ENCODE data around the gene ACTRT3. TPM values are rescaled to one million over a fixed set of nuclear protein-coding genes. Genes with fewer than 3 reads are reported as not detected.
"Not testable (repeated sequence)": the region's sequence is repeated elsewhere in the genome, so short reads cannot be mapped to it uniquely, and the experiment has no call there.

Gene ACTRT3
- total RNA-seq, 1 donor from 2014 or later: 1.7 TPM

DNA sequence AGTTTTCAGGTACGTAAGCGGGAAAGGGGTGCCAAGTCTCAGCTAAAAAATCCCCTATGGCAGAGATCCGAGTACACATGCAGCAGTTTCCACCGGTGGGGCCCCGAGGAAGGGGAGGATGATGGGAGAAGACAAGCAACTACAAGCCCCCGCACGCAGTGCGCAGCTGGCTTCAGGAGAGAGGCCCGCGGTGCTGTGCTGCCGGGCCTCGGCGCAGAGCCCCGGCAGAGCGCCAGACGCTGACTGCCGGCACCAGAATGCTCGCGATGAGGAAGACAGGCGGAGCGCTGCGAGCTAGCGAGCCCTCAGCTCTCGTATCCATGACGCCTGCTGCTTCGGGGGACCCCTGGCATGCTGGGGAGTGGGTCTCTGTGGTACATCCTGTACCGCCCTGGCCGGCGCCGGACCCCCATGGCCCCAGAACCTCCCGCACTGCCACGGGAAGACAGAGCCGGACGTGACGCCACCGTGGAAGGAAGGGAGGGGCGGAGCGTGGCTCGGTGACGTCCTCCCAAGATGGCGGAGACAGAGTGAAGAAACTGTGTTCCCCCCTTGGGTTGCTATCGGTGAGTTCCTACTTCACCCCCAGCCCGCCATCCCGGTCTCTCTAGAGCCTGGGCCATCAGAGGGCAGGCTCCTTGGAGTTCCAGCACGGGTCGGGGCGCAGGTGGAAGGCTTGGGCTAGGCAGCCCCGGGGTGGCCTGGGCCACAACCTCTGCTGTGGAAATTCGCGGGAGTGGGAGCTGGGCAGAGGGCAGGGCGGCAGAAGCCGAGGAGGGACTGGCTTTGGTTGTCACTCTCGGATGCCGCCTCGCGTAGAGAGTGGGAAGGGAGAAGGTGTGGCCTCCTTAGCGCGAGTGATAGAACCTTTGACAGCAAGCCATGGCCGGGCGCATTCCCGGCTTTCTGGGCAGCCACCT, 3.8 kb upstream of the ACTRT3 start, which contains the start of gene MYNN:
Gene MYNN, plus strand, starts transcription at position 500 of the 920 bp plus-strand sequence. CDS start 900 bp downstream, outside the sequence.
- peak; percentile 93 for DNase-seq

DNA sequence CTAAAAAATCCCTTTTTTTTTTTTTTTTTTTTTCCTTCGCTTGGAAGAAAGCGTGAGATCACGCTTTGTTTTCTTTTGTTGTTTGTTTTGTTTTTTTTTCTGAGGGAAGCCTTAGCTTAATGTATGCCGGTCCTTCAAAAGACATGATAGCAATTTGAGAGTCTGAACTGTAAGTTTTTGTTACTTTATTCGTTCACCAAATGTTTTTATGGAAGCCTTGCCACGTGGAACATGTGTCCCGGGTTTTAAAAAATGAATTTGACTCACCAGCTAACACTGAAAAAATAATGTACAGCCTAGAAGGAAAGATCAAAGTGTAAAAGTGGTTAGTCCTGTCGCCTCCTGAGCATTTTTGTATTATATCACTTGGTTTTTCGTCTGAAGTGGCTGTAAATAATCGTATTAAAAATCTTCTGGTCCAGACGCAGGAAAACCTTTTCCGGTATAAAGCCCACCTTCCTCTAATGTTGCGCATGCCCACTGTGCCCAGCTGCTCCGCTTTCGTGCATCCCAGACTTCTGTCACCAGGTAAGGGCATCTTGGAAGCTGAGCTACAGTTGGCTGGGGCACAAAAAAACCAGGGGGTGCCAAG, 3.0 kb upstream of the ACTRT3 start:
- DNase-seq: peak; percentile 93

- DNase-seq: peak; percentile 90
These were observed 2.3 kb upstream of the ACTRT3 start for GRCh38 chr3:169771497-169772304.

- peak; percentile 97 for DNase-seq
These were observed 4.3 kb downstream of the ACTRT3 start, which contains the start of gene TERC for GRCh38 chr3:169764882-169765612. TSS of gene TERC (minus strand) at chr3:169765060.

DNA sequence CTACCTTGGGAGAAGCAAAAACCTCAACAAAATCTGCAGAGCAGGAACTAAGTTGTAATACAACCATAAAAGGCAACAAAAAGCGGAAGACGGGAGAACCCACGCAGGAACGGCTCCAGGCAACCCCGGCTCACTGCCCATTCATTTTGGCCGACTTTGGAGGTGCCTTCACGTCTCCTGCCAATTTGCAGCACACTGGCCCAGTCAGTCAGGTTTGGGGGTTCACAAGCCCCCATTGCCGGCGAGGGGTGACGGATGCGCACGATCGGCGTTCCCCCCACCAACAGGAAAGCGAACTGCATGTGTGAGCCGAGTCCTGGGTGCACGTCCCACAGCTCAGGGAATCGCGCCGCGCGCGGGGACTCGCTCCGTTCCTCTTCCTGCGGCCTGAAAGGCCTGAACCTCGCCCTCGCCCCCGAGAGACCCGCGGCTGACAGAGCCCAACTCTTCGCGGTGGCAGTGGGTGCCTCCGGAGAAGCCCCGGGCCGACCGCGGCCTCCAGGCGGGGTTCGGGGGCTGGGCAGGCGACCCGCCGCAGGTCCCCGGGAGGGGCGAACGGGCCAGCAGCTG, 5.0 kb downstream of the ACTRT3 start:
- peak; percentile 25 for DNase-seq

DNA sequence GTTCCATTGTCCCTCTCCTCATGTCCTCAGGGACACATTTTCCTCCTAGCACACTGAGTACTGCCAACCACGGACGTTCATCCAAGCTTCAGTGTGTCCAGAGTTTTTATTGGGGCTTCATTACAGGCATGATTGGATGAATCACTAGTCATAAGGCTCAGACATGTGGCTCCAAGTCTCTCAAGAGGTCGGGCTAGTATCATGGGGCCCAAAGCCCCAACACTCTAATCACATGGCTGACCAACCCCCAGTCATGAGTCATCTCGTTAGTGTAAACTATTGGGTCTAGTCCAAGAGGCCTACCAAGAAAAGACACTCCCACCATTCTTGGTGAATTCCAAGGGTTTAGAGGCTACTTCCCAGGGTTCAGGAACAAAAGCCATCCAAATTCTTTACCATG, 8.9 kb downstream of the ACTRT3 start:
- DNase-seq: no peak

- no peak for DNase-seq
These were observed 10.1 kb downstream of the ACTRT3 start for GRCh38 chr3:169759256-169759655.

GRCh38 chr3:169758359-169758994, 10.9 kb downstream of the ACTRT3 start:
- no peak for DNase-seq

- DNase-seq: no peak
These were observed 13.9 kb downstream of the ACTRT3 start for GRCh38 chr3:169755488-169755887.

GRCh38 chr3:169754711-169755110, 14.7 kb downstream of the ACTRT3 start:
- no peak for DNase-seq

DNA sequence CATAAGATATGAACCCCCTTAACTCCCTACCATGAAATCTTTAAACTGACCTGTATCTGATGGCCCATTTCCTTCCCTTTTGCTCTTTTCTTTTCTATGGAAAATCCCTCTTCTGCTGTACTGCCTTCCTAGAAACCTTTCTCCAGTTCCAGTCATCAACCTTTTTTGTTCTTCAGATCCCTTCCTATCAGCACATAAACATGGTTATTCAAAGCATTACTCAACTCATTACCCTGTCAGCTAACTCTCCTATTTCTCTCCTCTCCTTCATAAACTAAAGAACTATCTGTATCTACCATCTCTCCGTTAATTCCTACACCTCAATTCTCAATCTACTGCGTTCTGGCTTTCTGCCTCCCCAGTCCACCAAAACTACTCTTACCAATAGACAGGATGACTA, 17.5 kb downstream of the ACTRT3 start:
- DNase-seq: no peak

GRCh38 chr3:169750665-169751064, 18.7 kb downstream of the ACTRT3 start:
- DNase-seq: no peak

DNA sequence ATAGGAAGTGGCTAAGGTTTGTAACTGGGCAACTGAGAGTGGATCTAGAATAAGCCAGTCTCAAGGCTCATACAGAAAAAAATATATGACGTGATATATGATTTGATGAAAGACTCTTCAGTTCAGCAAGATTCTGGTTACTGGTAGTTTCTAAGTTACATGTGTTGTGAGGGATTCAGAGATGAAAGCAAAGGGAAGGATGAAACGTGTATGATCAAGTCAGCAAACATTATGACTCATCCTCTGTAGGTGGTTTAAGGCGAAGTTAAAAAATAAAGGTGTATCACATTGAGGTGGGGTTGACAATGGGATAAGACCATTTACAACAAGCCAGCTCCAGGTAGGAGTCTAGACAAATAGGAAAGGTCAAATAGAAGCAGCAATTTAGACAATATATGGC, 20.7 kb downstream of the ACTRT3 start:
- DNase-seq: no peak

GRCh38 chr3:169746924-169747323, 22.4 kb downstream of the ACTRT3 start:
- DNase-seq: no peak

- no peak for DNase-seq
These were observed 24.9 kb downstream of the ACTRT3 start for GRCh38 chr3:169744366-169745054.

DNA sequence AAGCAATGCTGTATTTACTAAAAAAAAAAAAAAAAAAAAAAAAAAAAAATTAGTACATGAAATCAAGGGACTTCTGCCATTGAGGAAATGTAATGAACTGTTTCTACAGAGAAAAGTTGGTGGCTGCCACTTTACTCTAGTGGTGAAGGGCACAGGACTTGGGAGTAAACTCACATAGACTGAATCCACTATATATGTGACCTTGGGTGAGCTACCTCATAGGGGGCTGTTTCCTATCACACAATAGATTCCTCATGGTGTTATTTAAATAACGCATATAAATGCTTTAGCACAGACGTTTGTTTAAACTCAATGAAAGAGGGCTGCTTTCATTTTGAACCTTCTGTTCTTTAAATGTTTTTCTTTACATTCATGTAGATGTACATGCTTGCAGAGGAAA, 30.3 kb downstream of the ACTRT3 start:
- DNase-seq: no peak

- not testable (repeated sequence) for DNase-seq
These were observed 37.5 kb downstream of the ACTRT3 start for GRCh38 chr3:169731857-169732256.

DNA sequence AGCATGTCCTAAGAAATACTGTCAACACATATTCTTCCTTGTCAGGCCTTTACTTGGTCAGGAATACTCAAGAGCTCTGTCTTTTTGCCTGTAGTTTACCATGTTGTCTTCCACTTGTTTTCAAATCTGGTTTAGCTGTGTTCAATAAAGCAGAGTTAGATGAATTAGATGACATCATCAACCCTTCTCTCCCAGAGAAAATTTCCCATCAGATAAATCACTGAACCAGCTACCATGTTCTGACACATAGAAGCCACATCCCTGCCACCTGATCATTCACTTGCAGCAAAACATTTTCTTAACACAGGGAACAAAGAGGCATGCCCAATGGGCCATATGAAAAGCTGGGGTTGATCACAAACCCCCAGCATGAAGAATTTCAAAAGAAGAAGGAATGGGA, 46.6 kb downstream of the ACTRT3 start:
- DNase-seq: no peak

- DNase-seq: not testable (repeated sequence)
These were observed 50.9 kb downstream of the ACTRT3 start for GRCh38 chr3:169718415-169718814.
